SK-N-SH treated with all-trans-retinoic acid at 6 μM for 48 hours (cell line): ENCODE measurements around the gene SORCS1.

Experiments used
- BACH2 ChIP-seq: fragments of 250-450 bp; sonication (Bioruptor Pico); IDR thresholded peaks from 2 replicates; pipeline ENCODE4 v1.9.0; 2021; ENCODE audit warnings: mild to moderate bottlenecking, borderline replicate concordance
- CSDC2 ChIP-seq: fragments of 250-450 bp; sonication (Bioruptor Pico); IDR thresholded peaks from 2 replicates; pipeline ENCODE4 v1.5.0; 2020; ENCODE audit warnings: mild to moderate bottlenecking, moderate library complexity
- ESRRG ChIP-seq: fragments of 250-450 bp; sonication (Bioruptor Pico); IDR thresholded peaks from 2 replicates; pipeline ENCODE4 v1.6.1; 2021; ENCODE audit warnings: mild to moderate bottlenecking
- TOX ChIP-seq: fragments of 250-450 bp; sonication (Bioruptor Pico); IDR thresholded peaks from 2 replicates; pipeline ENCODE4 v1.8.0; 2021; ENCODE audit warnings: mild to moderate bottlenecking, moderate library complexity, borderline replicate concordance
- ZC3H10 ChIP-seq: fragments of 250-450 bp; sonication (Bioruptor Pico); IDR thresholded peaks from 2 replicates; pipeline ENCODE4 v1.5.1; 2021; ENCODE audit warnings: mild to moderate bottlenecking, moderate library complexity
- ZFP3 ChIP-seq: fragments of 250-450 bp; sonication (Bioruptor Pico); IDR thresholded peaks from 2 replicates; pipeline ENCODE4 v1.5.0; 2020; ENCODE audit warnings: mild to moderate bottlenecking, moderate library complexity
- ZFP30 ChIP-seq: fragments of 450-650 bp; formaldehyde crosslinking; IDR thresholded peaks from 2 replicates; pipeline ENCODE4 v1.5.0; 2022; ENCODE audit warnings: mild to moderate bottlenecking, moderate library complexity
- ZNF565 ChIP-seq: fragments of 450-650 bp; formaldehyde crosslinking; conservative IDR thresholded peaks from 2 replicates; pipeline ENCODE4 v1.5.0; 2020; ENCODE audit warnings: low read depth, mild to moderate bottlenecking, moderate library complexity
- ZNF70 ChIP-seq: fragments of 450-650 bp; formaldehyde crosslinking; IDR thresholded peaks from 2 replicates; pipeline ENCODE4 v1.5.0; 2020; ENCODE audit warnings: mild to moderate bottlenecking, moderate library complexity
- TF ChIP-seq, protein P1 (sequence below): fragments of 250-450 bp; sonication (Bioruptor Pico); IDR thresholded peaks from 2 replicates; pipeline ENCODE4 v1.5.0; 2020; ENCODE audit warnings: mild to moderate bottlenecking, moderate library complexity

DNA sequence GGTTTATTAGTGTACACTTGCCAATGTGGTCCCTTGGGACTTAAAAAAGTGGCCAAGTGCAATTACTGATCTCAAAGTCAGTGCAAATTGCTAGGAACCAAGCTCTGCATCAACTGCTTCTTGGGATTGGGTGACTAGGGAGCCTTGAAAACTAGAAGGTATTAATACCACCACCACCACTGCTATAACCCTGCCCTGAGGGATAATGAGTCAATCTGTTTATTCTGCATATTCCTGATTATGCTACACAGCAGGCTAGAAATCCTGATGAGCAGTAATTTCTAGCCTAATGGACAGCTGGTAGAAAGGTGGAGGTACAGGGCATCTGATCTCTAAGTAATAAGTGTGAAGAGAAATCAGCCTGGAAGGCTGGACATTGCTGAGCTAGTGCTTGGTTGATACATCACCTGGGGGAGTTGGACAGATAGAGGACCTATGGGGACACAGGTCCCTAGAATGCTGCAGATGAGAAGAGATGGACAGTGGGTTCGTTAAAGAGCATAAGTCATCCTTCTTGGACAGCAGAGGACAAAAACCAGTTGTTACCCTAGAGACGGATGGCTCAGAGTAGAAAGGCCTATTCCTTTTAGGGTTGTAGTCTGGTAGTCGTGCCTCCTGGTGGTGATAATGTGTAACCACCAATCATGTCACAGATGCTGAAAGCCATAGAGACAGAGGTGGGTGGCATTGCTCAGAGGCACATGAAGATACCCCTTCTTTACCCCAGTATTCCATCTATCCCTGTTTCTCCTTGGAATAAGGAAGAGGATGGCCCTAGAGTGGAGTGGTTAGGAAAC lies 554.8 kb downstream of the SORCS1 start:
- TF ChIP-seq ZNF565, result no peak
- TF ChIP-seq ZC3H10 (CRISPR knock-in tag), result no peak
- TF ChIP-seq ZNF70, result no peak
- no peak for TF ChIP-seq ZFP30 (CRISPR knock-in tag)
- TF ChIP-seq ZFP3, result no peak
- TF ChIP-seq ESRRG, result no peak
- TF ChIP-seq, protein P1, sequence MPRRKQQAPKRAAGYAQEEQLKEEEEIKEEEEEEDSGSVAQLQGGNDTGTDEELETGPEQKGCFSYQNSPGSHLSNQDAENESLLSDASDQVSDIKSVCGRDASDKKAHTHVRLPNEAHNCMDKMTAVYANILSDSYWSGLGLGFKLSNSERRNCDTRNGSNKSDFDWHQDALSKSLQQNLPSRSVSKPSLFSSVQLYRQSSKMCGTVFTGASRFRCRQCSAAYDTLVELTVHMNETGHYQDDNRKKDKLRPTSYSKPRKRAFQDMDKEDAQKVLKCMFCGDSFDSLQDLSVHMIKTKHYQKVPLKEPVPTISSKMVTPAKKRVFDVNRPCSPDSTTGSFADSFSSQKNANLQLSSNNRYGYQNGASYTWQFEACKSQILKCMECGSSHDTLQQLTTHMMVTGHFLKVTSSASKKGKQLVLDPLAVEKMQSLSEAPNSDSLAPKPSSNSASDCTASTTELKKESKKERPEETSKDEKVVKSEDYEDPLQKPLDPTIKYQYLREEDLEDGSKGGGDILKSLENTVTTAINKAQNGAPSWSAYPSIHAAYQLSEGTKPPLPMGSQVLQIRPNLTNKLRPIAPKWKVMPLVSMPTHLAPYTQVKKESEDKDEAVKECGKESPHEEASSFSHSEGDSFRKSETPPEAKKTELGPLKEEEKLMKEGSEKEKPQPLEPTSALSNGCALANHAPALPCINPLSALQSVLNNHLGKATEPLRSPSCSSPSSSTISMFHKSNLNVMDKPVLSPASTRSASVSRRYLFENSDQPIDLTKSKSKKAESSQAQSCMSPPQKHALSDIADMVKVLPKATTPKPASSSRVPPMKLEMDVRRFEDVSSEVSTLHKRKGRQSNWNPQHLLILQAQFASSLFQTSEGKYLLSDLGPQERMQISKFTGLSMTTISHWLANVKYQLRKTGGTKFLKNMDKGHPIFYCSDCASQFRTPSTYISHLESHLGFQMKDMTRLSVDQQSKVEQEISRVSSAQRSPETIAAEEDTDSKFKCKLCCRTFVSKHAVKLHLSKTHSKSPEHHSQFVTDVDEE (CRISPR knock-in tag), result no peak
- no peak for TF ChIP-seq TOX
- TF ChIP-seq CSDC2 (CRISPR knock-in tag), result no peak
- no peak for TF ChIP-seq BACH2 (CRISPR knock-in tag)
